SK-N-SH treated with all-trans-retinoic acid at 6 μM for 48 hours (cell line): ENCODE data around the gene LTBP1.

Source experiments
- ATAC-seq: fragments of 200-7000 bp; cut with Tn5 transposase; 3 replicates; pipeline ENCODE4 v1.9.1; 2020; ENCODE audit warnings: mild to moderate bottlenecking, moderate library complexity
- BACH2 ChIP-seq: fragments of 250-450 bp; sonication (Bioruptor Pico); IDR thresholded peaks from 2 replicates; pipeline ENCODE4 v1.9.0; 2021; ENCODE audit warnings: mild to moderate bottlenecking, borderline replicate concordance
- CREB5 ChIP-seq: fragments of 250-450 bp; sonication (Bioruptor Pico); IDR thresholded peaks from 2 replicates; pipeline ENCODE4 v1.5.1; 2020; ENCODE audit warnings: low read depth, mild to moderate bottlenecking, moderate library complexity
- CSDC2 ChIP-seq: fragments of 250-450 bp; sonication (Bioruptor Pico); IDR thresholded peaks from 2 replicates; pipeline ENCODE4 v1.5.0; 2020; ENCODE audit warnings: mild to moderate bottlenecking, moderate library complexity
- CSRNP3 ChIP-seq: fragments of 250-450 bp; sonication (Bioruptor Pico); IDR thresholded peaks from 2 replicates; pipeline ENCODE4 v1.5.1; 2021; ENCODE audit warnings: mild to moderate bottlenecking, moderate library complexity
- GLIS3 ChIP-seq: fragments of 250-450 bp; sonication (Bioruptor Pico); IDR thresholded peaks from 2 replicates; pipeline ENCODE4 v1.5.0; 2020; ENCODE audit warnings: mild to moderate bottlenecking, moderate library complexity
- ISL1 ChIP-seq: fragments of 250-450 bp; sonication (Bioruptor Pico); IDR thresholded peaks from 2 replicates; pipeline ENCODE4 v2.1.2; 2022; ENCODE audit warnings: mild to moderate bottlenecking, moderate library complexity
- OSR1 ChIP-seq: fragments of 250-450 bp; sonication (Bioruptor Pico); IDR thresholded peaks from 2 replicates; pipeline ENCODE4 v1.8.0; 2022; ENCODE audit warnings: moderate library complexity, mild to moderate bottlenecking, inconsistent platforms
- PPARA ChIP-seq: fragments of 250-450 bp; sonication (Bioruptor Pico); IDR thresholded peaks from 2 replicates; pipeline ENCODE4 v1.5.0; 2020; ENCODE audit warnings: mild to moderate bottlenecking, borderline replicate concordance
- RARB ChIP-seq: fragments of 250-450 bp; sonication (Bioruptor Pico); IDR thresholded peaks from 2 replicates; pipeline ENCODE4 v1.8.0; 2021; ENCODE audit warnings: mild to moderate bottlenecking, moderate library complexity
- SNAI2 ChIP-seq: fragments of 250-450 bp; sonication (Bioruptor Pico); IDR thresholded peaks from 2 replicates; pipeline ENCODE4 v1.5.0; 2020; ENCODE audit warnings: mild to moderate bottlenecking, moderate library complexity
- TOX ChIP-seq: fragments of 250-450 bp; sonication (Bioruptor Pico); IDR thresholded peaks from 2 replicates; pipeline ENCODE4 v1.8.0; 2021; ENCODE audit warnings: mild to moderate bottlenecking, moderate library complexity, borderline replicate concordance
- TSHZ2 ChIP-seq: fragments of 250-450 bp; sonication (Bioruptor Pico); IDR thresholded peaks from 2 replicates; pipeline ENCODE4 v1.5.0; 2020; ENCODE audit warnings: mild to moderate bottlenecking, moderate library complexity
- ZC3H10 ChIP-seq: fragments of 250-450 bp; sonication (Bioruptor Pico); IDR thresholded peaks from 2 replicates; pipeline ENCODE4 v1.5.1; 2021; ENCODE audit warnings: mild to moderate bottlenecking, moderate library complexity
- ZFP3 ChIP-seq: fragments of 250-450 bp; sonication (Bioruptor Pico); IDR thresholded peaks from 2 replicates; pipeline ENCODE4 v1.5.0; 2020; ENCODE audit warnings: mild to moderate bottlenecking, moderate library complexity
- ZFP30 ChIP-seq: fragments of 450-650 bp; formaldehyde crosslinking; IDR thresholded peaks from 2 replicates; pipeline ENCODE4 v1.5.0; 2022; ENCODE audit warnings: mild to moderate bottlenecking, moderate library complexity
- ZNF565 ChIP-seq: fragments of 450-650 bp; formaldehyde crosslinking; conservative IDR thresholded peaks from 2 replicates; pipeline ENCODE4 v1.5.0; 2020; ENCODE audit warnings: low read depth, mild to moderate bottlenecking, moderate library complexity
- ZNF70 ChIP-seq: fragments of 450-650 bp; formaldehyde crosslinking; IDR thresholded peaks from 2 replicates; pipeline ENCODE4 v1.5.0; 2020; ENCODE audit warnings: mild to moderate bottlenecking, moderate library complexity
- ZNF8 ChIP-seq: fragments of 450-650 bp; formaldehyde crosslinking; IDR thresholded peaks from 2 replicates; pipeline ENCODE4 v1.5.0; 2020; ENCODE audit warnings: mild to moderate bottlenecking, moderate library complexity
- TF ChIP-seq, protein P1 (sequence below): fragments of 250-450 bp; sonication (Bioruptor Pico); IDR thresholded peaks from 2 replicates; pipeline ENCODE4 v1.8.0; 2020; ENCODE audit warnings: mild to moderate bottlenecking, moderate library complexity, borderline replicate concordance
- TF ChIP-seq, protein P2 (sequence below): fragments of 250-450 bp; sonication (Bioruptor Pico); IDR thresholded peaks from 2 replicates; pipeline ENCODE4 v1.8.0; 2021; ENCODE audit warnings: low read depth, mild to moderate bottlenecking, moderate library complexity, borderline replicate concordance

LTBP1 gene

GRCh38 chr2:33077844-33078243 is 131.1 kb downstream of the LTBP1 start:
- TF ChIP-seq, protein P1, sequence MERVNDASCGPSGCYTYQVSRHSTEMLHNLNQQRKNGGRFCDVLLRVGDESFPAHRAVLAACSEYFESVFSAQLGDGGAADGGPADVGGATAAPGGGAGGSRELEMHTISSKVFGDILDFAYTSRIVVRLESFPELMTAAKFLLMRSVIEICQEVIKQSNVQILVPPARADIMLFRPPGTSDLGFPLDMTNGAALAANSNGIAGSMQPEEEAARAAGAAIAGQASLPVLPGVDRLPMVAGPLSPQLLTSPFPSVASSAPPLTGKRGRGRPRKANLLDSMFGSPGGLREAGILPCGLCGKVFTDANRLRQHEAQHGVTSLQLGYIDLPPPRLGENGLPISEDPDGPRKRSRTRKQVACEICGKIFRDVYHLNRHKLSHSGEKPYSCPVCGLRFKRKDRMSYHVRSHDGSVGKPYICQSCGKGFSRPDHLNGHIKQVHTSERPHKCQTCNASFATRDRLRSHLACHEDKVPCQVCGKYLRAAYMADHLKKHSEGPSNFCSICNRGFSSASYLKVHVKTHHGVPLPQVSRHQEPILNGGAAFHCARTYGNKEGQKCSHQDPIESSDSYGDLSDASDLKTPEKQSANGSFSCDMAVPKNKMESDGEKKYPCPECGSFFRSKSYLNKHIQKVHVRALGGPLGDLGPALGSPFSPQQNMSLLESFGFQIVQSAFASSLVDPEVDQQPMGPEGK (CRISPR knock-in tag): no peak
- TF ChIP-seq BACH2 (no peak), ZFP30 (CRISPR knock-in tag) (no peak), CSRNP3 (CRISPR knock-in tag) (no peak), RARB (CRISPR knock-in tag) (no peak), ZNF565 (CRISPR knock-in tag) (no peak), GLIS3 (CRISPR knock-in tag) (no peak), PPARA (CRISPR knock-in tag) (no peak), ZNF8 (CRISPR knock-in tag) (no peak), OSR1 (CRISPR knock-in tag) (no peak), CREB5 (no peak), SNAI2 (CRISPR knock-in tag) (no peak), ZFP3 (no peak), ISL1 (no peak), ZNF70 (CRISPR knock-in tag) (no peak), TOX (CRISPR knock-in tag) (no peak), TSHZ2 (CRISPR knock-in tag) (no peak)
- TF ChIP-seq, protein P2, sequence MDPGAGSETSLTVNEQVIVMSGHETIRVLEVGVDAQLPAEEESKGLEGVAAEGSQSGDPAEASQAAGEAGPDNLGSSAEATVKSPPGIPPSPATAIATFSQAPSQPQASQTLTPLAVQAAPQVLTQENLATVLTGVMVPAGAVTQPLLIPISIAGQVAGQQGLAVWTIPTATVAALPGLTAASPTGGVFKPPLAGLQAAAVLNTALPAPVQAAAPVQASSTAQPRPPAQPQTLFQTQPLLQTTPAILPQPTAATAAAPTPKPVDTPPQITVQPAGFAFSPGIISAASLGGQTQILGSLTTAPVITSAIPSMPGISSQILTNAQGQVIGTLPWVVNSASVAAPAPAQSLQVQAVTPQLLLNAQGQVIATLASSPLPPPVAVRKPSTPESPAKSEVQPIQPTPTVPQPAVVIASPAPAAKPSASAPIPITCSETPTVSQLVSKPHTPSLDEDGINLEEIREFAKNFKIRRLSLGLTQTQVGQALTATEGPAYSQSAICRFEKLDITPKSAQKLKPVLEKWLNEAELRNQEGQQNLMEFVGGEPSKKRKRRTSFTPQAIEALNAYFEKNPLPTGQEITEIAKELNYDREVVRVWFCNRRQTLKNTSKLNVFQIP (CRISPR knock-in tag): no peak
- ATAC-seq: no peak

DNA sequence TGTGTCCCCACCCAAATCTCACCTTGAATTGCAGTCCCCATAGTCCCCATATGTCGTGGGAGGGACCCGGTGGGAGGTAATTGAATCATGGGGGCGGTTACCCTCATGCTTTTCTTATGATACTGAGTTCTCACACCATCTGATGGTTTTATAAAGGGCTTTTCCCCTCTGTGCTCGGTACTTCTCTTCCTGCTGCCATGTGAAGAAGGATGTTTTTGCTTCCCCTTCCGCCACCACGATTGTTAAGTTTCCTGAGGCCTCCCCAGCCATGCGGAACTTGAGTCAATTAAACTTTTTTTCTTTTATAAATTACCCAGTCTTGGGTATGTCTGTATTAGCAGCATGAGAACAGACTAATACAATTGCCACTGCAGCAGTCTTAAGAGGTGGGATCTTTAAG is 134.9 kb downstream of the LTBP1 start:
- ATAC-seq: no peak
- TF ChIP-seq RARB (CRISPR knock-in tag) (no peak), CREB5 (no peak), CSRNP3 (CRISPR knock-in tag) (no peak), ZC3H10 (CRISPR knock-in tag) (no peak), PPARA (CRISPR knock-in tag) (no peak), BACH2 (no peak), CSDC2 (CRISPR knock-in tag) (no peak)
- TF ChIP-seq, protein P2 (CRISPR knock-in tag): no peak
- TF ChIP-seq, protein P1 (CRISPR knock-in tag): no peak
